Testis (tissue), 3 donors: Measurements from ENCODE around the gene PDE7B. TPM values are rescaled to one million over a fixed set of nuclear protein-coding genes. Genes with fewer than 3 reads are reported as not detected.

Source experiments
- DNase-seq: peaks from one replicate; pipeline ENCODE4 v3.0.0-alpha.2; 2019
- H3K27ac ChIP-seq, 2 donors: fragments of 200-600 bp; sonication (generic); one replicate each; pipeline ENCODE4 v1.5.1; 2019
- H3K27me3 ChIP-seq: fragments of 200-600 bp; sonication (generic); one replicate; pipeline ENCODE4 v1.5.1; 2019
- H3K36me3 ChIP-seq: fragments of 200-600 bp; sonication (generic); one replicate; pipeline ENCODE4 v1.5.1; 2017; ENCODE audit warnings: low read depth; ENCODE audit errors: missing control alignments
- H3K4me1 ChIP-seq: fragments of 200-600 bp; sonication (generic); one replicate; pipeline ENCODE4 v1.5.1; 2019
- H3K4me3 ChIP-seq, 2 donors: fragments of 200-600 bp; sonication (generic); one replicate each; pipeline ENCODE4 v1.5.1; 2017 to 2019
- H3K9me3 ChIP-seq: fragments of 200-600 bp; sonication (generic); one replicate; pipeline ENCODE4 v1.5.1; 2017
- CTCF ChIP-seq, 3 experiments: fragments of 450-650 bp in 2 of 3; fragments of 200-600 bp in 1 of 3; sonication (generic) in 1 of 3; IDR thresholded peaks; one replicate each; pipeline ENCODE4 v1.5.1; 2016 to 2019; ENCODE audit warnings: antibody characterized with exemption in 3 of 3, mild to moderate bottlenecking in 2 of 3, moderate library complexity in 1 of 3
- POLR2A ChIP-seq: fragments of 450-650 bp; IDR thresholded peaks from one replicate; pipeline ENCODE4 v1.6.1; 2017; ENCODE audit warnings: antibody characterized with exemption, mild to moderate bottlenecking, moderate library complexity
- whole genome bisulfite sequencing, 2 donors: methylation state at CpG; one replicate each; pipeline ENCODE4 v1.1.5; 2018; 5-methylcytosine and 5-hydroxymethylcytosine counted together
- intact Hi-C: fragments of 100-400 bp; cut with DNase I; formaldehyde crosslinking; loops from one replicate; pipeline ENCODE4 v1.15.1; 2023; ENCODE audit warnings: low total_unique reads
- polyA plus RNA-seq: library from polyadenylated mRNA; stranded (reverse); fragments of 350-450 nt; fragmentation: Illumina TruSeq; extraction: RNeasy Lipid Tissue Mini Kit (QIAGEN cat#74804); gene quantifications from one replicate; pipeline ENCODE4 v1.2.3, GENCODE V29; 2014; ENCODE audit warnings: low read depth, low replicate concordance; ENCODE audit not compliant: insufficient read depth
- total RNA-seq, 2 donors: library from RNA; depleted of rRNA; stranded (reverse); fragments of >200 nt; gene quantifications; one replicate each; pipeline ENCODE4 v1.2.3, GENCODE V29; 2016

Gene PDE7B
- total and polyA plus RNA-seq, 3 donors from 2014 or later = 3.7 to 6.9 (median 4.4) TPM

GRCh38 chr6:135999393-135999792 is 147.9 kb downstream of the PDE7B start:
- DNase-seq = no peak
- TF ChIP-seq POLR2A (no peak), CTCF (IDR thresholded peaks at IDR 0.05) (no peak)
- 94 to 97% methylated on average over 1 of the region's 1 CpG for WGBS, 2 donors
- no peak overlapping the region for H3K4me3 ChIP-seq
- no peaks in the 10 kb centered on the region for H3K4me1 ChIP-seq
- no peaks in the 10 kb centered on the region for H3K36me3 ChIP-seq
- no peaks in the 10 kb centered on the region for H3K27me3 ChIP-seq
- no peak overlapping the region for H3K27ac ChIP-seq
- H3K9me3 ChIP-seq = no peaks in the 10 kb centered on the region
- intact Hi-C loops = no loop called here

DNA sequence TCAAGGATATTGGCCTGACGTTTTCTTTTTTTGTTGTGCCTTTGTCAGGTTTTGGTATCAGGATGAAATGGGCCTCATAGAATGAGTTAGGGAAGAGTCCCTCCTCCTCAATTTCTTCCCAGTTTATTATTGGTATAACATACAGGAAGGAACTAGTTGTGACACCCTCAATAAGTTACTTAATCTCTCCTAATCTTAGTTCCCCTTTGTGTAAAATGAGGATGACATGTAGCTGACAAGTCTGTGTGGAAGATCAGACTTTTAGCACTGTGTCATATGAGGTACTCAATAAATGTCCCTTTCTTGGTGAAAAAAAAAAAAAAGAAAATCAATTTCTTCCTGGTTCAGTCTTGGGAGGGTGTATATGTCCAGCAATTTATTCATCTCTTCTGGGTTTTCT is 155.8 kb downstream of the PDE7B start:
- 87 to 90% methylated on average over 1 of the region's 1 CpG for WGBS, 2 donors
- intact Hi-C loops = no loop called here
- H3K27ac ChIP-seq = no peak overlapping the region
- H3K4me1 ChIP-seq = no peaks in the 10 kb centered on the region
- H3K36me3 ChIP-seq = no peaks in the 10 kb centered on the region
- no peak for DNase-seq
- no peaks in the 10 kb centered on the region for H3K9me3 ChIP-seq
- H3K27me3 ChIP-seq = no peaks in the 10 kb centered on the region
- no peak for TF ChIP-seq CTCF (IDR thresholded peaks at IDR 0.05)
- no peak for TF ChIP-seq POLR2A
- no peak overlapping the region for H3K4me3 ChIP-seq

GRCh38 chr6:136011475-136011874 is 160.0 kb downstream of the PDE7B start:
- Histone ChIP-seq H3K36me3 (no peaks in the 10 kb centered on the region), H3K27me3 (no peaks in the 10 kb centered on the region), H3K9me3 (no peaks in the 10 kb centered on the region), H3K4me3 (no peak overlapping the region), H3K4me1 (peaks cover 14% of the 10 kb centered on the region), H3K27ac (no peak overlapping the region)
- intact Hi-C loops = no loop called here
- no peak for DNase-seq
- WGBS, 2 donors = 65 to 81% methylated on average over 2 of the region's 2 CpGs
- no peak for TF ChIP-seq POLR2A
- no peak for TF ChIP-seq CTCF (IDR thresholded peaks at IDR 0.05)

GRCh38 chr6:136012198-136012887 is 160.8 kb downstream of the PDE7B start:
- Histone ChIP-seq H3K9me3 (no peaks in the 10 kb centered on the region), H3K4me1 (peaks cover 14% of the 10 kb centered on the region), H3K27me3 (no peaks in the 10 kb centered on the region), H3K36me3 (no peaks in the 10 kb centered on the region), H3K27ac (no peak overlapping the region), H3K4me3 (no peak overlapping the region)
- TF ChIP-seq POLR2A = no peak
- TF ChIP-seq CTCF (IDR thresholded peaks at IDR 0.05) = no peak
- intact Hi-C loops = no loop called here
- 89 to 91% methylated on average over 1 of the region's 1 CpG for WGBS, 2 donors
- DNase-seq = no peak

DNA sequence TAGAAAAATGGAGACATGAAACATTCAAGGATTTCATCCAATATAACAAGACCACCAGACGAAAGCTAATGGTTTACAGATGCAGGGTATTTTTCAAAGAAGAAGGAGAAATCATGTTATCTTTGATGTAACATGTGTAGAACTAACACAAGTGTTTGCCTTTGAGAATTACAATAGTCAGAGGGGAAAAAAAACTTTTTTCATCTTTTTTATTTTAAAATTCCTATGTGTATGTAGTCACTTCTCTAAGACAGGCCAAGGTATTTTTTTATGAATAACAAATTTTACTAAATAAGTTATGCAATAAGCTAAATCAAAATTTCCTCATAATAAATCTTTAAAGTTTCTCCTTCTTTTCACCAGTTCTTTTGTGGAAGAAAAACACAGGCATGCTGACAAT is 161.4 kb downstream of the PDE7B start:
- no peaks in the 10 kb centered on the region for H3K9me3 ChIP-seq
- no peak overlapping the region for H3K27ac ChIP-seq
- no peaks in the 10 kb centered on the region for H3K27me3 ChIP-seq
- intact Hi-C loops = no loop called here
- H3K4me1 ChIP-seq = peaks cover 14% of the 10 kb centered on the region
- 84 to 94% methylated on average over 1 of the region's 1 CpG for WGBS, 2 donors
- H3K36me3 ChIP-seq = no peaks in the 10 kb centered on the region
- TF ChIP-seq POLR2A (no peak), CTCF (IDR thresholded peaks at IDR 0.05) (no peak)
- H3K4me3 ChIP-seq = no peak overlapping the region
- DNase-seq = no peak
